ENCODE measurements around the gene ELN.

The ELN gene

GRCh38 chr7:74104702-74105101, 76.7 kb downstream of the ELN start:
- TF ChIP-seq CTCF (IDR thresholded peaks at IDR 0.05; ENCODE audit: borderline replicate concordance, insufficient read depth, low read depth, low read length): no peak
- no peak overlapping the region for H3K4me3 ChIP-seq (ENCODE audit: low read depth, low read length)

GRCh38 chr7:74105992-74106391, 78.0 kb downstream of the ELN start:
- TF ChIP-seq CTCF (IDR thresholded peaks at IDR 0.05; ENCODE audit: borderline replicate concordance, insufficient read depth, low read depth, low read length): no peak
- H3K4me3 ChIP-seq (ENCODE audit: low read depth, low read length): no peak overlapping the region

- H3K4me3 ChIP-seq (ENCODE audit: low read depth, low read length): no peak overlapping the region
- TF ChIP-seq CTCF (IDR thresholded peaks at IDR 0.05; ENCODE audit: borderline replicate concordance, insufficient read depth, low read depth, low read length): no peak
Measured at GRCh38 chr7:74106846-74107245, 78.9 kb downstream of the ELN start.

GRCh38 chr7:74115326-74115725, 87.4 kb downstream of the ELN start:
- H3K4me3 ChIP-seq (ENCODE audit: low read depth, low read length): no peak overlapping the region
- TF ChIP-seq CTCF (IDR thresholded peaks at IDR 0.05; ENCODE audit: borderline replicate concordance, insufficient read depth, low read depth, low read length): no peak

- no peak overlapping the region for H3K4me3 ChIP-seq (ENCODE audit: low read depth, low read length)
- TF ChIP-seq CTCF (IDR thresholded peaks at IDR 0.05; ENCODE audit: borderline replicate concordance, insufficient read depth, low read depth, low read length): no peak
Measured at GRCh38 chr7:74116356-74116755, 88.4 kb downstream of the ELN start.
